ENCODE data around the gene SHISA5. TPM values are rescaled to one million over a fixed set of nuclear protein-coding genes. Genes with fewer than 3 reads are reported as not detected.
A peak's percentile ranks its signal among the peaks of the same experiment; 100 is the strongest.

The SHISA5 gene
- total RNA-seq, 1 experiment from 2014 or later, result 74.9 TPM

DNA sequence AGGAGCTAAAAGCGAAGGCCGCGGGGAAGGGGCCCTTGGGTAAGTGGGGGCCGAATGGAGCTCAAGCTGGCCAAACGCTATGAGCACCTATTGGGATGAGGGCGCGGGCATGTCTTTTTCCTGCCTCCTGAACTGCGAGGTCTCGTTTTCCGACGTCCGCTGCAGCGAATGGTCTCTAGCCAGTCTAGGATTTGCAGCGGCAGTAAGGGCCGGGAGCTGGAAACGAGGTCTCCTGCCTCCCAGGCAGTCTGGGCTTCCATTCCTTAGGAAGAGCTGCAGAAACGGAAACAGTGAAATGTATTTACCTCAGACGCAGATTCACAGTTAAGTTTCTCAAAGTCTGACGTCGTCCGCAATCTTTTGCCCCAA, 63.4 kb downstream of the SHISA5 start:
- Histone ChIP-seq H3K4me1 (peaks cover 6% of the 10 kb centered on the region; the same call in 1 of the 2 replicates), H3K27ac (peak overlapping the region; percentile 50; the same call in 1 of the 2 replicates), H3K9me3 (replicated peaks) (no peaks in the 10 kb centered on the region), H3K27me3 (no peaks in the 10 kb centered on the region), H3K36me3 (peaks cover 22% of the 10 kb centered on the region), H3K4me3 (peak overlapping the region; percentile 67)
- peak in 1 of 2 experiments; percentile 32 for DNase-seq

DNA sequence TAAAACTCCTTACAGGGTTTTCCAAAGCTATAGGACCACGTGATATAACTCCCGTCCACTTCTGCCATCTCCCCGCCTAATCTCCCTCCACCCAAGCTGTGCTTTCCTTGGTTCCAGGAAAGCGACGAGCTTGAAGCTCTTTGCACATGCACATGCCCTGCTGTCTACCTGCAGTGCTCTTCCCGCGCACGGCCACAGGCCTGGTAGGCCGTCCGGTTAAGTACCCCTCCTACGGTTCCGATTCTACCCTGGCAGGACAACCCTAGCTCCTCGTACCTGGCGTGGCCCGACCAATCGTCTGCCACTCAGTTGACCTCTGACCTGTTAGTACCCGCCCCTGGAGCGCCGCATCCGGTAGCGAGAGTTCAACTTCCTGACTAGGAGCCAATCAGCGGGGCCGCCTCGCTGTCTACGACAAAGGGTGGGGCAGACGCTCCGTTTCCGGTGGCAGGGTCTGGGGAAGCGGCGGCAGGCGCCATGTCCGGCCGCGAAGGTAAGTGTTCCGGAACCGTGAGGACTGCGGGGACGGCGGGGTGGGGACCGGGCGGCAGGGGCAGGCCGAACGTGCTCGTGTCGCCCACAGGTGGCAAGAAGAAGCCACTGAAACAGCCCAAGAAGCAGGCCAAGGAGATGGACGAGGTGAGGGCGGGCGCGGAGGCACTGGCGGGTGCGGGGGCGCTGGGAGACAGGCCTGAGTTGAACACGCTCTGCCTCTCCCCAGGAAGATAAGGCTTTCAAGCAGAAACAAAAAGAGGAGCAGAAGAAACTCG, 64.0 kb downstream of the SHISA5 start, which contains the start of the genes CCDC51 and TMA7:
CCDC51 (minus strand) TSS at position 300 of the 770 bp plus-strand sequence. CDS start 4,991 bp downstream, outside the sequence.
TMA7 (plus strand) TSS at position 438 of the 770 bp plus-strand sequence; CDS start at position 478, 40 bp downstream.
- no peaks in the 10 kb centered on the region for H3K27me3 ChIP-seq
- peaks cover 22% of the 10 kb centered on the region for H3K36me3 ChIP-seq
- peak within 1 kb of the TSS; percentile 67 for H3K4me3 ChIP-seq
- peak; percentile 97 for DNase-seq
- H3K27ac ChIP-seq, result peak within 1 kb of the TSS; percentile 50; the same call in 1 of the 2 replicates
- H3K4me1 ChIP-seq, result peaks cover 6% of the 10 kb centered on the region; the same call in 1 of the 2 replicates
- H3K9me3 ChIP-seq (replicated peaks), result no peaks in the 10 kb centered on the region

DNA sequence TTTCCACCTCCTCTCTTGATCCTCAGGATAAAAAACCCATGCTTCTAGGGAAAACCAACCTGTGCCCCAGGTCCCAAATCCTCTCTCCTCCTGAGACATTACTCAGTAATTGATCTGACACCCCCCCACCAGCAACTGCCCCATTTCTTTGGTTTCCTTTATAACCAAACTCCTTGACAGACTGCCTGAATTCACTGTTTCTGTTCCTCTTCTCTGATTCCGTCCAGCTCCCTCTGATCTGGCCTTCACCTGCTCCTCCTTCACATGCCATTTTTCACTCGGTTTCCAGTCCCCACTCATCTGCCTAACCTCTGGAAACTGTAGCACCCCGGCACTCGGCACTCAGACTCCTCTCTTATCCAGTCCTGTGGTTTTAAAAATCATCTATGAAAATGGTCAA, 66.2 kb downstream of the SHISA5 start:
- H3K27me3 ChIP-seq, result no peaks in the 10 kb centered on the region
- no peak overlapping the region for H3K27ac ChIP-seq
- no peak overlapping the region for H3K4me3 ChIP-seq
- H3K36me3 ChIP-seq, result peaks cover 9% of the 10 kb centered on the region
- no peak for DNase-seq
- H3K9me3 ChIP-seq (replicated peaks), result no peaks in the 10 kb centered on the region
- H3K4me1 ChIP-seq, result peaks cover 6% of the 10 kb centered on the region; the same call in 1 of the 2 replicates

GRCh38 chr3:48436855-48437254, 67.1 kb downstream of the SHISA5 start:
- no peaks in the 10 kb centered on the region for H3K9me3 ChIP-seq (replicated peaks)
- no peak overlapping the region for H3K4me3 ChIP-seq
- no peak for DNase-seq
- no peaks in the 10 kb centered on the region for H3K27me3 ChIP-seq
- peaks cover 5% of the 10 kb centered on the region for H3K36me3 ChIP-seq
- no peak overlapping the region for H3K27ac ChIP-seq
- H3K4me1 ChIP-seq, result peaks cover 5% of the 10 kb centered on the region; the same call in 1 of the 2 replicates

DNA sequence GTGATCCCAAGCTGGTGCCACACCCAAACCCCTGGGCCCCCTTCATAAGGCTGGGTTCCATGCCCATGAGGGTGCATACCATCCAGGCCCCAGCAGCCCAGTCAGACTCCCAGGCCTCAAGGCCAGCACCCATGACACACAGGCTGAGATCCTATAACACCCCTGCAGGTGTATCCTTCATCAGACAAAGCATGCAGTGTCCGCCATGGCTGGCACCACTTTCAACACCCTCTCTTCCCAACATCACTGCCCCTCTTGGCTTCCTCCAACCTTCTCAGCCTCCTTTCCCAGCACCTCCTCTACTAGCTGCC, 67.5 kb downstream of the SHISA5 start:
- DNase-seq, result no peak
- Histone ChIP-seq H3K4me3 (no peak overlapping the region), H3K27ac (no peak overlapping the region), H3K36me3 (peaks cover under 1% of the 10 kb centered on the region), H3K4me1 (0 out of 2 replicates have a peak, but pooled peaks cover under 1% of the 10 kb centered on the region), H3K9me3 (replicated peaks) (no peaks in the 10 kb centered on the region), H3K27me3 (no peaks in the 10 kb centered on the region)

DNA sequence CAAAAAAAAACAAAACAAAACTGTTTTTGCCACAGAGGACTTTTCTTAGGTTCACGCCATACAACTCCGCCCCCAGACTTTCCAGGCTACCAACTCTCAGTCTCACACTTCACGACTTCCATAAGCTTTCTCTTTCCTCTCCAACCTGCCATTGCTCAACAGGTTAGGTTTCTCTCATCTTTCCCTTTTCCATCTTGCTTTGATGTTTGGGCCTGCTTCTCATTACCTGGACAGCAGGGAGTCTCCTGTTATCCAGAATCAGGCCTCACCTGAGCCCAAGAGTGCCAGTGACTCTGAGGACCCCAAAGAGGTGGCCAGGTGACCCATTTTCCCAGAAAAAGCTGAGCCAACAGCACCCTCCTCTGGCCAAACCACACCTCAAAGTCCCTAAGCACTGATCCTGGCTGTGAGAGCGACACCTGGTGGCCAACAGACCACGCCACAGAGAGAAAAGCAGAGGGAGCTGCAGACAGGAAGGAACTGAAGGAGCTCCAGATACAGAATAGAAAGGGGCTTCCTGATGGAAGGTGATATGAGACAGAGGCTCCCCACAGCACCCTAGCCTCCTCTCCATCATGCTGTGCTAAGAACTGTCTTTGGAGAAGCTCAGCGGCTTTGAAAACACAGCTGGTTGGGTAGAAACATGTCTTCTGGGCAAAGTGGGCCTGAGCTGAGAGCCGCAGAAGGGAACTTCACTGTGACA, 68.0 kb downstream of the SHISA5 start:
- H3K4me3 ChIP-seq, result no peak overlapping the region
- no peaks in the 10 kb centered on the region for H3K4me1 ChIP-seq
- peak; percentile 77 to 92 for DNase-seq
- no peaks in the 10 kb centered on the region for H3K9me3 ChIP-seq (replicated peaks)
- no peak overlapping the region for H3K27ac ChIP-seq
- no peaks in the 10 kb centered on the region for H3K27me3 ChIP-seq
- H3K36me3 ChIP-seq, result no peaks in the 10 kb centered on the region; the same call in 1 of the 2 replicates

- Histone ChIP-seq H3K4me3 (no peak overlapping the region), H3K4me1 (no peaks in the 10 kb centered on the region), H3K27ac (no peak overlapping the region), H3K27me3 (no peaks in the 10 kb centered on the region), H3K9me3 (replicated peaks) (no peaks in the 10 kb centered on the region), H3K36me3 (no peaks in the 10 kb centered on the region; the same call in 1 of the 2 replicates)
- DNase-seq, result no peak
Observed at GRCh38 chr3:48435223-48435595, 68.8 kb downstream of the SHISA5 start.

GRCh38 chr3:48434591-48435222, 69.3 kb downstream of the SHISA5 start:
- no peak overlapping the region for H3K4me3 ChIP-seq
- H3K36me3 ChIP-seq, result no peaks in the 10 kb centered on the region; the same call in 1 of the 2 replicates
- no peak overlapping the region for H3K27ac ChIP-seq
- no peak for DNase-seq
- no peaks in the 10 kb centered on the region for H3K4me1 ChIP-seq
- no peaks in the 10 kb centered on the region for H3K27me3 ChIP-seq
- H3K9me3 ChIP-seq (replicated peaks), result no peaks in the 10 kb centered on the region

- no peaks in the 10 kb centered on the region for H3K4me1 ChIP-seq
- H3K9me3 ChIP-seq (replicated peaks), result no peaks in the 10 kb centered on the region
- no peaks in the 10 kb centered on the region; the same call in 1 of the 2 replicates for H3K36me3 ChIP-seq
- no peak overlapping the region for H3K4me3 ChIP-seq
- no peaks in the 10 kb centered on the region for H3K27me3 ChIP-seq
- H3K27ac ChIP-seq, result no peak overlapping the region
- no peak for DNase-seq
Observed at GRCh38 chr3:48433472-48434118, 70.4 kb downstream of the SHISA5 start.

DNA sequence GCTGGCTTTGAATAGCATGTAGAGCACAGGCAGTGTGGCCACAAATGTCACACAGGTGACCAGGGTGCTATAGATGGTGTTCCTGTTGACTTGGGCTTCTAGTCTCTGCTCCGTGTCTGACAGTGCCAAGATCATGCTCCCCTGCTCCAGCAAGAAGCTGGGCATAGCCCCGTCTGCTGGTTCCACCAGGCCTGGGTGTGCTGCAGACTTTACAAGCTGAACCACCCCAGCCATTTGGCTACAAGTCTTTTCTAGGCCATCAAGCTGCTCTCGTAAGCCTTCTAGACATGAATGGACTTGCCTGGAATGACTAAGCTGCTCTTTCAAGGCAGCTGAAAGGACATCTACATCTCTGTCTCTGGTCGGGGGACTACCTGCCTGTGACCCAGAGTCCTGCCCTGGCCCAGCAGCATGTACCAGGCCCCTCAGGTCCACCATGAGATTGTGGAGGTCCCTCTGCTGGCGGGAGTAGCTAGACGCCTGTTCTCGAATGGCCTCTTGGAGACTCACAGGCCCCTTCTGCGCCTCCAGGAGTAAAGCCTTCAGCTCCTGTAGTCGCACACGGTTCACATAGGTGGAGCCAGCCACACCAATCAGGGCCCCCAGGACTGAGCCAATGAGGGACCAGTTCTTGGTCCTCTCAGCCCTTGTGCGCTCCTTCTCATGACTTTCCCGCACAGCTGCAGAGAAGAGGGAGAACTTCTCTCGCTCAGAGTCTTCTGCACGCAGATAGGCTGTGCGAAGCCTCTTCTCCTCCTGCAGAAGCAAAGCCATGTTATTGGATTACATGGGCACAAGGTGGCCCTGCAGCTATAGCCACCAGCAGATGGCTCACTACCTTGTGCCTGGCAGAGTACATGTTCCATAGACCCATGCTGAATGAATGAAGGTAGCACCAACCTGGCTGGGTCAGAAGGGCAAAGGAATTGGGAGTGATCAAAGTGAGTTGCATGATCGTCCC, 71.3 kb downstream of the SHISA5 start:
- Histone ChIP-seq H3K36me3 (no peaks in the 10 kb centered on the region; the same call in 1 of the 2 replicates), H3K27ac (no peak overlapping the region), H3K4me1 (no peaks in the 10 kb centered on the region), H3K27me3 (no peaks in the 10 kb centered on the region), H3K4me3 (no peak overlapping the region), H3K9me3 (replicated peaks) (no peaks in the 10 kb centered on the region)
- peak in 1 of 2 experiments; percentile 17 for DNase-seq

GRCh38 chr3:48431224-48432029, 72.5 kb downstream of the SHISA5 start:
- no peak for DNase-seq
- Histone ChIP-seq H3K4me3 (no peak overlapping the region), H3K4me1 (no peaks in the 10 kb centered on the region), H3K9me3 (replicated peaks) (no peaks in the 10 kb centered on the region), H3K27ac (no peak overlapping the region), H3K27me3 (no peaks in the 10 kb centered on the region), H3K36me3 (no peaks in the 10 kb centered on the region; the same call in 1 of the 2 replicates)

DNA sequence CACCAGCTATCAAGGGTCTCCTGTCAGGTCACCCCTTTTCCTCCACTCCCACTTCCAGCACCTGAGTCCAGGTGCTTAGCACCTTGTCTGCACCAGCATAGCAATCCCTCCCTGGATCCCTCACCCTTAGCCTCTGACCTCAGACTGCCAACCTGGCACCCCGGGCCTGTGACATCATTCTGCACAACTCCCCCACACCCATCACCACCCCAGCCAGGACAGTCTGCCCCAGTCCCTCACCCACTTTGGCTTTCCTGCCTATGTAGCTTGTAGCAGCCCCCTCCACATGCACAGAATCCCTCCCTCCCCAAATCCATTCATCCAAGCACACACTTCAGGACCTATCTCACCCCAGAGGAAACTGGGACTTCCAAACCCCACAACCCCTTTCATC, 73.3 kb downstream of the SHISA5 start:
- Histone ChIP-seq H3K9me3 (replicated peaks) (no peaks in the 10 kb centered on the region), H3K27me3 (no peaks in the 10 kb centered on the region), H3K4me3 (no peak overlapping the region), H3K36me3 (no peaks in the 10 kb centered on the region; the same call in 1 of the 2 replicates), H3K4me1 (peaks cover under 1% of the 10 kb centered on the region; the same call in 1 of the 2 replicates), H3K27ac (no peak overlapping the region)
- no peak for DNase-seq
